SK-N-SH (cell line): ENCODE data around the gene APOL4. TPM values are rescaled to one million over a fixed set of nuclear protein-coding genes. Genes with fewer than 3 reads are reported as not detected.

Source experiments
- CTCF ChIA-PET: fragments of 300-600, 350-600 bp; formaldehyde crosslinking; extraction: SDS; loops from one replicate; lab custom pipeline; 2021; lab: Yijun Ruan, JAX
- POLR2A ChIA-PET: fragments of 350-600 bp; sonication (Branson Sonifier 250); formaldehyde crosslinking; extraction: SDS; loops from one replicate; lab custom pipeline; 2020; ENCODE audit warnings: antibody characterized with exemption, inconsistent platforms; lab: Yijun Ruan, JAX
- DNase-seq: peaks from one replicate; pipeline ENCODE4 v3.0.0; 2012
- H2AFZ ChIP-seq: fragments of 200-600 bp; sonication (generic); 2 replicates; pipeline ENCODE4 v1.8.1; 2016; ENCODE audit warnings: antibody characterized with exemption, mild to moderate bottlenecking, low read depth
- H3F3A ChIP-seq: fragments of 200-600 bp; sonication (generic); replicated peaks from 2 replicates; pipeline ENCODE3; 2016; ENCODE audit warnings: antibody characterized with exemption, mild to moderate bottlenecking; ENCODE audit not compliant: insufficient read depth
- H3K27ac ChIP-seq, 2 experiments: fragments of 200-500 bp in 1 of 2; fragments of 200-600 bp in 1 of 2; sonication (Bioruptor generic) in 1 of 2; sonication (generic), shearing (Covaris generic) in 1 of 2; 2 replicates each; pipeline versions ENCODE4 v1.5.1 to v1.6.1; 2014 to 2016; ENCODE audit warnings: low read depth in 2 of 2, inconsistent platforms in 1 of 2, low read length in 1 of 2, mild to moderate bottlenecking in 1 of 2, mixed read lengths in 1 of 2
- H3K27me3 ChIP-seq: fragments of 200-600 bp; sonication (generic), shearing (Covaris generic); 2 replicates; pipeline ENCODE4 v1.6.1; 2016; ENCODE audit warnings: mixed run types; ENCODE audit not compliant: insufficient read depth
- H3K36me3 ChIP-seq, 2 experiments: fragments of 200-500 bp in 1 of 2; fragments of 200-600 bp in 1 of 2; sonication (Bioruptor generic) in 1 of 2; sonication (generic) in 1 of 2; replicated peaks in 1 of 2; 2 replicates each; pipeline versions ENCODE3 to v1.5.1; 2014 to 2016; ENCODE audit warnings: low read length in 1 of 2, mild to moderate bottlenecking in 1 of 2; ENCODE audit not compliant: insufficient read depth in 2 of 2, control insufficient read depth in 1 of 2
- H3K4me1 ChIP-seq, 2 experiments: fragments of 200-500 bp in 1 of 2; fragments of 200-600 bp in 1 of 2; sonication (Bioruptor generic) in 1 of 2; sonication (generic), shearing (Covaris generic) in 1 of 2; 2 replicates each; pipeline versions ENCODE4 v1.5.1 to v1.6.1; 2014 to 2016; ENCODE audit warnings: low read depth in 1 of 2, low read length in 1 of 2, mixed run types in 1 of 2; ENCODE audit not compliant: insufficient read depth in 2 of 2, control insufficient read depth in 1 of 2
- H3K4me2 ChIP-seq: fragments of 200-600 bp; sonication (generic), shearing (Covaris generic); 2 replicates; pipeline ENCODE4 v1.6.1; 2017; ENCODE audit warnings: mixed run types
- H3K4me3 ChIP-seq, 2 experiments: fragments of 200-500 bp in 1 of 2; fragments of 200-600 bp in 1 of 2; sonication (Bioruptor generic) in 1 of 2; sonication (generic), shearing (Covaris generic) in 1 of 2; 2 replicates each; pipeline versions ENCODE4 v1.5.1 to v1.8.1; 2014 to 2016; ENCODE audit warnings: low read depth in 2 of 2, inconsistent platforms in 1 of 2, low read length in 1 of 2, mild to moderate bottlenecking in 1 of 2, mixed read lengths in 1 of 2, moderate library complexity in 1 of 2
- H3K79me2 ChIP-seq: fragments of 200-600 bp; sonication (generic); 2 replicates; pipeline ENCODE4 v1.8.1; 2017; ENCODE audit warnings: mild to moderate bottlenecking; ENCODE audit not compliant: insufficient read depth
- H3K9ac ChIP-seq: fragments of 200-600 bp; sonication (generic); 2 replicates; pipeline ENCODE4 v1.6.1; 2017; ENCODE audit warnings: mixed run types
- H3K9me2 ChIP-seq: fragments of 200-600 bp; sonication (generic); 2 replicates; pipeline ENCODE4 v1.6.1; 2017; ENCODE audit warnings: mixed run types
- H3K9me3 ChIP-seq: fragments of 200-600 bp; sonication (generic); 2 replicates; pipeline ENCODE4 v1.6.1; 2017; ENCODE audit warnings: mixed run types, mild to moderate bottlenecking, moderate library complexity
- H4K20me1 ChIP-seq: fragments of 200-600 bp; sonication (generic); 2 replicates; pipeline ENCODE4 v1.6.1; 2017; ENCODE audit warnings: mild to moderate bottlenecking, mixed run types; ENCODE audit not compliant: insufficient read depth
- ELF1 ChIP-seq: IDR thresholded peaks from 2 replicates; pipeline ENCODE4 v1.4.0; 2012
- EP300 ChIP-seq, 2 experiments: IDR thresholded peaks; 2 replicates each; pipeline versions ENCODE4 v1.4.0 to v1.6.1; 2012; ENCODE audit warnings: borderline replicate concordance in 1 of 2, low read depth in 1 of 2, low read length in 1 of 2
- EZH2phosphoT487 ChIP-seq: fragments of 200-600 bp; sonication (generic); IDR thresholded peaks from 2 replicates; pipeline ENCODE4 v1.6.1; 2017; ENCODE audit warnings: low read depth, mixed run types, mild to moderate bottlenecking, antibody characterized with exemption, moderate library complexity, borderline replicate concordance
- FOXJ3 ChIP-seq: sonication (generic); formaldehyde crosslinking; IDR thresholded peaks from 2 replicates; pipeline ENCODE4 v1.5.1; 2020; ENCODE audit warnings: mild to moderate bottlenecking, missing genetic modification reagents
- JUND ChIP-seq: IDR thresholded peaks from 2 replicates; pipeline ENCODE4 v1.4.0; 2012
- MEF2A ChIP-seq: IDR thresholded peaks from 2 replicates; pipeline ENCODE4 v1.4.0; 2012; ENCODE audit warnings: low read depth, borderline replicate concordance
- RAD21 ChIP-seq: IDR thresholded peaks from 2 replicates; pipeline ENCODE4 v1.6.1; 2012; ENCODE audit warnings: mild to moderate bottlenecking, low read length
- RXRA ChIP-seq: IDR thresholded peaks from 2 replicates; pipeline ENCODE4 v1.4.0; 2012; ENCODE audit warnings: low read depth, mild to moderate bottlenecking, borderline replicate concordance
- TCF12 ChIP-seq: IDR thresholded peaks from 2 replicates; pipeline ENCODE4 v1.4.0; 2012
- WGBS: methylation state at CpG from one replicate; pipeline ENCODE4 v1.1.6; 2017; ENCODE audit warnings: low lambda C conversion rate; 5-methylcytosine and 5-hydroxymethylcytosine counted together
- polyA plus RNA-seq, 3 experiments: library from polyadenylated mRNA; depleted of rRNA; stranded (reverse); fragments of >200 nt; gene quantifications; 2 replicates each; pipeline ENCODE4 v1.2.3, GENCODE V29; 2012
- TF ChIP-seq, protein P1 (sequence below): IDR thresholded peaks from 2 replicates; pipeline ENCODE4 v1.4.0; 2012; ENCODE audit warnings: low read depth, borderline replicate concordance
- TF ChIP-seq, protein P2 (sequence below): fragments of 200-600 bp; sonication (generic); IDR thresholded peaks from 2 replicates; pipeline ENCODE4 v1.6.1; 2017; ENCODE audit warnings: antibody characterized with exemption, mild to moderate bottlenecking, moderate library complexity
- TF ChIP-seq, protein P3 (sequence below): IDR thresholded peaks from 2 replicates; pipeline ENCODE4 v1.4.0; 2012; ENCODE audit warnings: low read depth
- TF ChIP-seq, protein P4 (sequence below): IDR thresholded peaks from 2 replicates; pipeline ENCODE4 v1.6.1; 2012; ENCODE audit warnings: mild to moderate bottlenecking, low read depth, low read length, moderate library complexity

APOL4 gene
- polyA plus RNA-seq, 1 of the 3 experiments (the other 2 are of a cell fraction), result 0.08 TPM

DNA sequence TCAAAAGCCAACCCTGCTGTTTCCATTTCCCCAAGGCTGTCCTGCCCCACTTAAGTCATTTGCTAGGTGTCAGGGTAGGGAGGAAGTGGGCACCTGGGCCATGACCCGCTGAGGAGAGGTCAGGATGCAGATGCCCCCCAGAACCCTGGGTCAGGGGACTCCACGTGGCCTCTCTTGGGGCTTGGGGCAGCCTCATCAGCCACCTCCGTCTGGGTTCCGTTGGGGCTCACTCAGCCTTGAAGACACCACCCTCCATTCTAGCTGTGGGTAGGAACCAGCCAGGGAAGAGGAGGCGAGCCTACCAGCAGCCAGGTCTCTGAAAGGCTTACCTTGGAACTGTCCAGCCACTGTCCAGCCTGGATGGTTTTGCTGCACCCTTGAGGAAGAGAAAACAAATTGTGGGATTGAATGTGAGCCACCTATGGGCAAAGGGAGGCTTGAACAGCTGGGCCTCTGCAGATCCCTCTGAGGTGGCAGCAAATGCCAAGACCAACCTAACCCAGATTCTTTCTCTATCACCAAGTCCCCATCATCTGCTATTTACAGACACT lies 2.5 kb downstream of the APOL4 start:
- 60% methylated on average over 1 of the region's 5 CpGs for WGBS
- H3K9me3 ChIP-seq, result no peaks in the 10 kb centered on the region

DNA sequence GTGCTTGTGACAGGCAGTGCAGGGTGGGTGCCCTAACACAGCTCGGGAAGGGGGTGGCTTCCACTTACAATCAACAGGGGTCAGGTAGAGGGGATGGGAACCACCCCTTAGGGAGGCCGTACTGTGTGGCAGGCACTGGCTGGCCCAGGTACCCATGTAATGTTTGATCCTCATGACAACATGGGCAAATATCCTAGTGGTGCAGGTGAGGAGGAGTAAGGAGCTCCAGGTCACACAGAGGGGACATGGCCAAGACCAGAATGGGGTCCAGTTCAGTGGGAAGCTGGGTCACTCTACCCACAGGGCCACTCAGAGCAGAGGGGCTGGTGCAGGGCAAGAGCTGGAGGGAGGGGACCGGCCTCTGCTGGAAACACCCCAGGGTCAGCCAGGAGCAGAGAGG lies 3.1 kb downstream of the APOL4 start:
- Histone ChIP-seq H3K9ac (no peak overlapping the region), H3K4me1 (peaks cover 10 to 60% of the 10 kb centered on the region in 2 experiments; a peak in 2 of 4 replicates), H3K36me3 (no peaks in the 10 kb centered on the region), H2AFZ (no peak overlapping the region), H4K20me1 (no peaks in the 10 kb centered on the region), H3K4me2 (no peak overlapping the region), H3K4me3 (no peak overlapping the region), H3K9me2 (no peaks in the 10 kb centered on the region), H3K27me3 (no peaks in the 10 kb centered on the region), H3K79me2 (no peaks in the 10 kb centered on the region), H3K9me3 (no peaks in the 10 kb centered on the region), H3K27ac (peak overlapping the region in 1 of 2 experiments; percentile 87; a peak in 1 of 4 replicates), H3F3A (no peaks in the 10 kb centered on the region)
- TF ChIP-seq MEF2A (no peak), EZH2phosphoT487 (no peak), FOXJ3 (CRISPR knock-in tag) (no peak), TCF12 (no peak), JUND (no peak), EP300 (IDR thresholded peaks at IDR 0.05; ENCODE audit: borderline replicate concordance in 1 of 2, low read depth in 1 of 2, low read length in 1 of 2) (no peak), ELF1 (no peak), RAD21 (no peak)
- TF ChIP-seq, protein P1, sequence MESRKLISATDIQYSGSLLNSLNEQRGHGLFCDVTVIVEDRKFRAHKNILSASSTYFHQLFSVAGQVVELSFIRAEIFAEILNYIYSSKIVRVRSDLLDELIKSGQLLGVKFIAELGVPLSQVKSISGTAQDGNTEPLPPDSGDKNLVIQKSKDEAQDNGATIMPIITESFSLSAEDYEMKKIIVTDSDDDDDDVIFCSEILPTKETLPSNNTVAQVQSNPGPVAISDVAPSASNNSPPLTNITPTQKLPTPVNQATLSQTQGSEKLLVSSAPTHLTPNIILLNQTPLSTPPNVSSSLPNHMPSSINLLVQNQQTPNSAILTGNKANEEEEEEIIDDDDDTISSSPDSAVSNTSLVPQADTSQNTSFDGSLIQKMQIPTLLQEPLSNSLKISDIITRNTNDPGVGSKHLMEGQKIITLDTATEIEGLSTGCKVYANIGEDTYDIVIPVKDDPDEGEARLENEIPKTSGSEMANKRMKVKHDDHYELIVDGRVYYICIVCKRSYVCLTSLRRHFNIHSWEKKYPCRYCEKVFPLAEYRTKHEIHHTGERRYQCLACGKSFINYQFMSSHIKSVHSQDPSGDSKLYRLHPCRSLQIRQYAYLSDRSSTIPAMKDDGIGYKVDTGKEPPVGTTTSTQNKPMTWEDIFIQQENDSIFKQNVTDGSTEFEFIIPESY, result no peak
- TF ChIP-seq, protein P2, sequence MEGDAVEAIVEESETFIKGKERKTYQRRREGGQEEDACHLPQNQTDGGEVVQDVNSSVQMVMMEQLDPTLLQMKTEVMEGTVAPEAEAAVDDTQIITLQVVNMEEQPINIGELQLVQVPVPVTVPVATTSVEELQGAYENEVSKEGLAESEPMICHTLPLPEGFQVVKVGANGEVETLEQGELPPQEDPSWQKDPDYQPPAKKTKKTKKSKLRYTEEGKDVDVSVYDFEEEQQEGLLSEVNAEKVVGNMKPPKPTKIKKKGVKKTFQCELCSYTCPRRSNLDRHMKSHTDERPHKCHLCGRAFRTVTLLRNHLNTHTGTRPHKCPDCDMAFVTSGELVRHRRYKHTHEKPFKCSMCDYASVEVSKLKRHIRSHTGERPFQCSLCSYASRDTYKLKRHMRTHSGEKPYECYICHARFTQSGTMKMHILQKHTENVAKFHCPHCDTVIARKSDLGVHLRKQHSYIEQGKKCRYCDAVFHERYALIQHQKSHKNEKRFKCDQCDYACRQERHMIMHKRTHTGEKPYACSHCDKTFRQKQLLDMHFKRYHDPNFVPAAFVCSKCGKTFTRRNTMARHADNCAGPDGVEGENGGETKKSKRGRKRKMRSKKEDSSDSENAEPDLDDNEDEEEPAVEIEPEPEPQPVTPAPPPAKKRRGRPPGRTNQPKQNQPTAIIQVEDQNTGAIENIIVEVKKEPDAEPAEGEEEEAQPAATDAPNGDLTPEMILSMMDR, result no peak
- TF ChIP-seq, protein P3, sequence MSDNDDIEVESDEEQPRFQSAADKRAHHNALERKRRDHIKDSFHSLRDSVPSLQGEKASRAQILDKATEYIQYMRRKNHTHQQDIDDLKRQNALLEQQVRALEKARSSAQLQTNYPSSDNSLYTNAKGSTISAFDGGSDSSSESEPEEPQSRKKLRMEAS, result no peak
- CTCF ChIA-PET, result interaction anchor here (1.1 to 4.7 kb wide), 4 partner anchors 24 to 88 kb away, joined by 3 to 28 read pairs (median 4); partner anchors contain the start of gene APOL2
- no peak for DNase-seq
- 82% methylated on average over 2 of the region's 3 CpGs for WGBS
- POLR2A ChIA-PET, result interaction anchor here (2.0 kb wide), 1 partner anchor 40 kb away, joined by 11 read pairs; the partner anchor contains the start of gene APOL2

More for the DNA sequence above, 2.5 kb downstream of the APOL4 start:
- Histone ChIP-seq H2AFZ (no peak overlapping the region), H3F3A (no peaks in the 10 kb centered on the region), H3K36me3 (no peaks in the 10 kb centered on the region), H3K27me3 (no peaks in the 10 kb centered on the region), H3K79me2 (no peaks in the 10 kb centered on the region)
- CTCF ChIA-PET, result interaction anchor here (1.1 to 1.6 kb wide), 4 partner anchors 15 to 87 kb away, joined by 3 to 5 read pairs (median 4); no protein-coding TSS in a partner anchor
- TF ChIP-seq, protein P4, sequence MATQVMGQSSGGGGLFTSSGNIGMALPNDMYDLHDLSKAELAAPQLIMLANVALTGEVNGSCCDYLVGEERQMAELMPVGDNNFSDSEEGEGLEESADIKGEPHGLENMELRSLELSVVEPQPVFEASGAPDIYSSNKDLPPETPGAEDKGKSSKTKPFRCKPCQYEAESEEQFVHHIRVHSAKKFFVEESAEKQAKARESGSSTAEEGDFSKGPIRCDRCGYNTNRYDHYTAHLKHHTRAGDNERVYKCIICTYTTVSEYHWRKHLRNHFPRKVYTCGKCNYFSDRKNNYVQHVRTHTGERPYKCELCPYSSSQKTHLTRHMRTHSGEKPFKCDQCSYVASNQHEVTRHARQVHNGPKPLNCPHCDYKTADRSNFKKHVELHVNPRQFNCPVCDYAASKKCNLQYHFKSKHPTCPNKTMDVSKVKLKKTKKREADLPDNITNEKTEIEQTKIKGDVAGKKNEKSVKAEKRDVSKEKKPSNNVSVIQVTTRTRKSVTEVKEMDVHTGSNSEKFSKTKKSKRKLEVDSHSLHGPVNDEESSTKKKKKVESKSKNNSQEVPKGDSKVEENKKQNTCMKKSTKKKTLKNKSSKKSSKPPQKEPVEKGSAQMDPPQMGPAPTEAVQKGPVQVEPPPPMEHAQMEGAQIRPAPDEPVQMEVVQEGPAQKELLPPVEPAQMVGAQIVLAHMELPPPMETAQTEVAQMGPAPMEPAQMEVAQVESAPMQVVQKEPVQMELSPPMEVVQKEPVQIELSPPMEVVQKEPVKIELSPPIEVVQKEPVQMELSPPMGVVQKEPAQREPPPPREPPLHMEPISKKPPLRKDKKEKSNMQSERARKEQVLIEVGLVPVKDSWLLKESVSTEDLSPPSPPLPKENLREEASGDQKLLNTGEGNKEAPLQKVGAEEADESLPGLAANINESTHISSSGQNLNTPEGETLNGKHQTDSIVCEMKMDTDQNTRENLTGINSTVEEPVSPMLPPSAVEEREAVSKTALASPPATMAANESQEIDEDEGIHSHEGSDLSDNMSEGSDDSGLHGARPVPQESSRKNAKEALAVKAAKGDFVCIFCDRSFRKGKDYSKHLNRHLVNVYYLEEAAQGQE, result peak; percentile 72; the same call in 1 of the 2 replicates
- no peak for TF ChIP-seq RXRA
- TF ChIP-seq, all 33 proteins: peak for 1
- peak overlapping the region in 1 of 2 experiments; percentile 2; a peak in 1 of 4 replicates for H3K27ac ChIP-seq
- H3K4me3 ChIP-seq, result no peak overlapping the region
- no peaks in the 10 kb centered on the region for H4K20me1 ChIP-seq
- H3K4me1 ChIP-seq, result peaks cover 10 to 60% of the 10 kb centered on the region in 2 experiments; a peak in 2 of 4 replicates
- no peak for DNase-seq
- POLR2A ChIA-PET, result no interaction called here
- H3K9me2 ChIP-seq, result no peaks in the 10 kb centered on the region
- no peak overlapping the region for H3K4me2 ChIP-seq
- H3K9ac ChIP-seq, result no peak overlapping the region
